ENCODE measurements around the gene PCDHB3. TPM values are rescaled to one million over a fixed set of nuclear protein-coding genes. Genes with fewer than 3 reads are reported as not detected.
A peak's percentile ranks its signal among the peaks of the same experiment; 100 is the strongest.
"Not testable (repeated sequence)": the region's sequence is repeated elsewhere in the genome, so short reads cannot be mapped to it uniquely, and the experiment has no call there.

PCDHB3 gene
- total RNA-seq, 4 donors from 2014 or later: 3.9 to 7.4 (median 4.9) TPM

DNA sequence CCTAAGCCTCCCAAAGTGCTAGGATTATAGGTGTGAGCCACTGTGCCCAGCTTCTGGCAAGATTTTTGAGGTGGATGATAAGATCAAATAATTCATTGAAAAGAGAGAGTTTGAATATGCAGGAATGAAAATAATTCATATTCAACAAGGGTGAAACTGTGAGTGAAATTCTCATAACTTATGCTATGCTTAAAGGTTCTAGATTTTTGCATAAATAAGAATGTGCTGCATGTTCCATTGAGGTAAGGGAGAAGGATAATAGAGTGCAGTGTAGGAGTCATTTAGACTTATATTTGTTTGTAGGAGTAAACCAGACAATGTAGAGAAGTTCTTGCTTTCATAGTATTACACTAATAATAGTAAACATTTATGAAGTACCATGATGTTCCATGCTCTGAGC is 18.0 kb upstream of the PCDHB3 start:
- peaks cover 0 to 12% (median 1%) of the 10 kb centered on the region in 4 donors for H3K9me3 ChIP-seq
- no peaks in the 10 kb centered on the region for H3K36me3 ChIP-seq
- H3K27ac ChIP-seq: no peak overlapping the region
- H3K4me1 ChIP-seq: peaks cover 0 to 16% (median 0%) of the 10 kb centered on the region in 4 donors
- no peaks in the 10 kb centered on the region for H3K27me3 ChIP-seq
- no peak for TF ChIP-seq EP300 (IDR thresholded peaks at IDR 0.05)
- TF ChIP-seq, protein P1, sequence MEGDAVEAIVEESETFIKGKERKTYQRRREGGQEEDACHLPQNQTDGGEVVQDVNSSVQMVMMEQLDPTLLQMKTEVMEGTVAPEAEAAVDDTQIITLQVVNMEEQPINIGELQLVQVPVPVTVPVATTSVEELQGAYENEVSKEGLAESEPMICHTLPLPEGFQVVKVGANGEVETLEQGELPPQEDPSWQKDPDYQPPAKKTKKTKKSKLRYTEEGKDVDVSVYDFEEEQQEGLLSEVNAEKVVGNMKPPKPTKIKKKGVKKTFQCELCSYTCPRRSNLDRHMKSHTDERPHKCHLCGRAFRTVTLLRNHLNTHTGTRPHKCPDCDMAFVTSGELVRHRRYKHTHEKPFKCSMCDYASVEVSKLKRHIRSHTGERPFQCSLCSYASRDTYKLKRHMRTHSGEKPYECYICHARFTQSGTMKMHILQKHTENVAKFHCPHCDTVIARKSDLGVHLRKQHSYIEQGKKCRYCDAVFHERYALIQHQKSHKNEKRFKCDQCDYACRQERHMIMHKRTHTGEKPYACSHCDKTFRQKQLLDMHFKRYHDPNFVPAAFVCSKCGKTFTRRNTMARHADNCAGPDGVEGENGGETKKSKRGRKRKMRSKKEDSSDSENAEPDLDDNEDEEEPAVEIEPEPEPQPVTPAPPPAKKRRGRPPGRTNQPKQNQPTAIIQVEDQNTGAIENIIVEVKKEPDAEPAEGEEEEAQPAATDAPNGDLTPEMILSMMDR (IDR thresholded peaks at IDR 0.05): no peak
- TF ChIP-seq POLR2A (IDR thresholded peaks at IDR 0.05): no peak
- H3K4me3 ChIP-seq: no peak overlapping the region
- no peak for DNase-seq (ENCODE audit: low spot score in 2 of 2)

DNA sequence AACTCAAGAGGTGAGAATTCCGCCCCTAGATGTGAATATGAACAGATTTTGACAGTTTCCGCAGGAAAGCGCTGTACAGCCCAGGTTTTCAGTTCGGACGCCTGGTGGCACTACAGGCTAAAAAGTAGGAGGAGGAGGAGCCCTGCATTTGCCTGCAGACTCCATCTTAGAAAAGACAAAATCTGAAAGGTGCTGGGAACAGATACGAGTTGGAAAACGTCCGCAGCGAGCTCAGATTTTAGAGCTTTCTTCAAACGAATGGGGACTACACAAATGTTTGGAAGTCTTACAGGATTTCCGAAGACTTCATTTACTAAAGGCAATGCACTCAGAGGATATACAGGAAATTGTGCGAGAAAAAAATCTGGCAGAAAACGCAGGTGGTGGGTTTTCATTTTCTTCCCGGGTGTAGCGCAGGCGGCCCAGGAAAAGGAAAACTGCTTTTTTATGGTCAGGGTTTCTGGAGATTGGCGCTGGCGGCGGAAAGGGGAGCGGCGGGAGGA is 15.7 kb upstream of the PCDHB3 start:
- H3K27ac ChIP-seq: peak overlapping the region in 3 of 4 donors; percentile 66 to 83 (median 74)
- H3K27me3 ChIP-seq: no peaks in the 10 kb centered on the region
- H3K4me1 ChIP-seq: peaks cover 0 to 16% (median 0%) of the 10 kb centered on the region in 4 donors
- H3K9me3 ChIP-seq: peaks cover 0 to 20% (median 1%) of the 10 kb centered on the region in 4 donors
- peak overlapping the region; percentile 26 to 51 (median 38) for H3K4me3 ChIP-seq
- 10 to 22% methylated on average over 21 of the region's 21 CpGs for WGBS, 2 donors
- TF ChIP-seq, protein P1 (IDR thresholded peaks at IDR 0.05): peak; percentile 18 to 64 (median 54)
- TF ChIP-seq EP300 (IDR thresholded peaks at IDR 0.05): peak in 1 of 2 donors; percentile 19
- TF ChIP-seq POLR2A (IDR thresholded peaks at IDR 0.05): no peak
- H3K36me3 ChIP-seq: no peaks in the 10 kb centered on the region
- DNase-seq (ENCODE audit: low spot score in 2 of 2): peak in 1 of 2 donors; percentile 20

DNA sequence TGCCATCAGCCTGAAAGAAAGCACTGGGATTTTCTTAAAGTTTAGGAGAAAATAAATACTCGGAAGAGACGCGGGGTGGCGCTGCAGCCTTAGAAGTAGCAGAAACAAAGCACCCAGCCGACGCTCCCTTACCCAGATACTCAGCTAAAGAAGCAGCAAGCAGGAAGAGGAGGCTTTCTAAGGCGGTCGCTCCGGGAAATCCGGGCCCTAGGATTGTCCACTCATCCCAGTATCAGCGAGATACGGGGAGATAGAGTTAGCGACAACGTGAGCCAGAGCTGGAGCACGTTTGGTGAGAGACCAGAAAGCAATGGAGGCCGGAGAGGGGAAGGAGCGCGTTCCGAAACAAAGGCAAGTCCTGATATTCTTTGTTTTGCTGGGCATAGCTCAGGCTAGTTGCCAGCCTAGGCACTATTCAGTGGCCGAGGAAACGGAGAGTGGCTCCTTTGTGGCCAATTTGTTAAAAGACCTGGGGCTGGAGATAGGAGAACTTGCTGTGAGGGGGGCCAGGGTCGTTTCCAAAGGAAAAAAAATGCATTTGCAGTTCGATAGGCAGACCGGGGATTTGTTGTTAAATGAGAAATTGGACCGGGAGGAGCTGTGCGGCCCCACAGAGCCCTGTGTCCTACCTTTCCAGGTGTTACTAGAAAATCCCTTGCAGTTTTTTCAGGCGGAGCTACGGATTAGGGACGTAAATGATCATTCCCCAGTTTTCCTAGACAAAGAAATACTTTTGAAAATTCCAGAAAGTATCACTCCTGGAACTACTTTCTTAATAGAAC is 5.6 kb upstream of the PCDHB3 start, which contains the start of gene PCDHB2:
PCDHB2 (plus strand) TSS at position 135 of the 782 bp plus-strand sequence; CDS start at position 311, 176 bp downstream.
- Histone ChIP-seq H3K9me3 (peaks cover 0 to 88% (median 11%) of the 10 kb centered on the region in 4 donors), H3K27ac (no peak within 1 kb of the TSS), H3K27me3 (no peaks in the 10 kb centered on the region), H3K36me3 (no peaks in the 10 kb centered on the region), H3K4me1 (no peaks in the 10 kb centered on the region), H3K4me3 (peak within 1 kb of the TSS in 2 of 4 donors; percentile 16 to 39)
- WGBS, 2 donors: 19 to 20% methylated on average over 29 of the region's 29 CpGs
- peak in 1 of 2 donors; percentile 12 for DNase-seq (ENCODE audit: low spot score in 2 of 2)
- TF ChIP-seq EP300 (IDR thresholded peaks at IDR 0.05) (no peak), POLR2A (IDR thresholded peaks at IDR 0.05) (no peak)
- TF ChIP-seq, protein P1 (IDR thresholded peaks at IDR 0.05): peak in 3 of 5 experiments; percentile 8 to 34 (median 19)

DNA sequence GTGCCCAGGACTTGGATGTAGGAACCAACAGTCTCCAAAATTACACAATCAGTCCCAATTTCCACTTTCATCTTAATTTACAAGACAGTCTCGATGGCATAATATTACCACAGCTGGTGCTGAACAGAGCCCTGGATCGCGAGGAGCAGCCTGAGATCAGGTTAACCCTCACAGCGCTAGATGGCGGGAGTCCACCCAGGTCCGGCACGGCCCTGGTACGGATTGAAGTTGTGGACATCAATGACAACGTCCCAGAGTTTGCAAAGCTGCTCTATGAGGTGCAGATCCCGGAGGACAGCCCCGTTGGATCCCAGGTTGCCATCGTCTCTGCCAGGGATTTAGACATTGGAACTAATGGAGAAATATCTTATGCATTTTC is 5.0 kb upstream of the PCDHB3 start:
- Histone ChIP-seq H3K27me3 (no peaks in the 10 kb centered on the region), H3K27ac (no peak overlapping the region), H3K9me3 (peaks cover 0 to 87% (median 14%) of the 10 kb centered on the region in 4 donors), H3K36me3 (no peaks in the 10 kb centered on the region), H3K4me3 (peak overlapping the region in 2 of 4 donors; percentile 16 to 39), H3K4me1 (no peaks in the 10 kb centered on the region)
- DNase-seq (ENCODE audit: low spot score in 2 of 2): no peak
- TF ChIP-seq POLR2A (IDR thresholded peaks at IDR 0.05): no peak
- no peak for TF ChIP-seq EP300 (IDR thresholded peaks at IDR 0.05)
- TF ChIP-seq, protein P1 (IDR thresholded peaks at IDR 0.05): no peak
- WGBS, 2 donors: 50 to 55% methylated on average over 12 of the region's 12 CpGs

DNA sequence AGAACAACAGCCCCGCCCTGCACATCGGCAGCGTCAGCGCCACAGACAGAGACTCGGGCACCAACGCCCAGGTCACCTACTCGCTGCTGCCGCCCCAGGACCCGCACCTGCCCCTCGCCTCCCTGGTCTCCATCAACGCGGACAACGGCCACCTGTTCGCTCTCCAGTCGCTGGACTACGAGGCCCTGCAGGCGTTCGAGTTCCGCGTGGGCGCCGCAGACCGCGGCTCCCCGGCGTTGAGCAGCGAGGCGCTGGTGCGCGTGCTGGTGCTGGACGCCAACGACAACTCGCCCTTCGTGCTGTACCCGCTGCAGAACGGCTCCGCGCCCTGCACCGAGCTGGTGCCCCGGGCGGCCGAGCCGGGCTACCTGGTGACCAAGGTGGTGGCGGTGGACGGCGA is 4.1 kb upstream of the PCDHB3 start:
- DNase-seq (ENCODE audit: low spot score in 2 of 2); H3K27ac ChIP-seq; H3K27me3 ChIP-seq; H3K4me3 ChIP-seq; H3K4me1 ChIP-seq; H3K36me3 ChIP-seq: not testable (repeated sequence)
- 46 to 58% methylated on average over 9 of the region's 46 CpGs for WGBS, 2 donors
- peaks cover 0 to 89% (median 13%) of the 10 kb centered on the region in 4 donors for H3K9me3 ChIP-seq

DNA sequence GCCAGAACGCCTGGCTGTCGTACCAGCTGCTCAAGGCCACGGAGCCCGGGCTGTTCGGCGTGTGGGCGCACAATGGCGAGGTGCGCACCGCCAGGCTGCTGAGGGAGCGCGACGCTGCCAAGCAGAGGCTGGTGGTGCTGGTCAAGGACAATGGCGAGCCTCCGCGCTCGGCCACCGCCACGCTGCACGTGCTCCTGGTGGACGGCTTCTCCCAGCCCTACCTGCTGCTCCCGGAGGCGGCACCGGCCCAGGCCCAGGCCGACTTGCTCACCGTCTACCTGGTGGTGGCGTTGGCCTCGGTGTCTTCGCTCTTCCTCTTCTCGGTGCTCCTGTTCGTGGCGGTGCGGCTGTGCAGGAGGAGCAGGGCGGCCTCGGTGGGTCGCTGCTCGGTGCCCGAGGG is 3.7 kb upstream of the PCDHB3 start:
- DNase-seq (ENCODE audit: low spot score in 2 of 2); H3K36me3 ChIP-seq; H3K4me3 ChIP-seq; H3K4me1 ChIP-seq; H3K27me3 ChIP-seq; H3K27ac ChIP-seq: not testable (repeated sequence)
- peaks cover 0 to 90% (median 14%) of the 10 kb centered on the region in 4 donors for H3K9me3 ChIP-seq
- 41% methylated on average over 24 of the region's 38 CpGs; no CpG with 5 or more reads in 1 of the 2 donors for WGBS, 2 donors

Measured in tibial nerve (tissue), 4 donors.